ENCODE data around the gene GPR132.

Gene GPR132

GRCh38 chr14:105107781-105108515, 42.7 kb upstream of the GPR132 start:
- Histone ChIP-seq H3K27me3 (ENCODE audit: insufficient read depth, low read length, poor library complexity, severe bottlenecking) (peaks cover 7% of the 10 kb centered on the region), H3K4me1 (ENCODE audit: insufficient read depth, low read length, poor library complexity, severe bottlenecking) (no peaks in the 10 kb centered on the region), H3K4me3 (ENCODE audit: low read length, poor library complexity, severe bottlenecking) (no peak overlapping the region), H3K79me2 (ENCODE audit: insufficient read depth, low read length) (no peaks in the 10 kb centered on the region), H3K9ac (ENCODE audit: low read depth, low read length, poor library complexity, severe bottlenecking) (no peak overlapping the region), H3K4me2 (ENCODE audit: low read depth, low read length, poor library complexity, severe bottlenecking) (no peak overlapping the region), H4K20me1 (ENCODE audit: insufficient read depth, low read length, poor library complexity, severe bottlenecking) (no peaks in the 10 kb centered on the region), H2AFZ (ENCODE audit: low read length) (no peak overlapping the region), H3F3A (ENCODE audit: low read depth) (no peaks in the 10 kb centered on the region), H3K36me3 (ENCODE audit: insufficient read depth, low read length) (no peaks in the 10 kb centered on the region), H3K9me3 (ENCODE audit: insufficient read depth, low read depth, low read length) (no peaks in the 10 kb centered on the region), H3K9me2 (replicated peaks; ENCODE audit: low read depth, low read length) (no peaks in the 10 kb centered on the region)
- TF ChIP-seq EZH2phosphoT487 (IDR thresholded peaks at IDR 0.05; ENCODE audit: borderline replicate concordance) = no peak
- 0 out of 2 replicates have a peak, but pooled peaks have one; percentile 12 for TF ChIP-seq CTCF (conservative IDR thresholded peaks at IDR 0.05; ENCODE audit: low read length)

GRCh38 chr14:105107351-105107750, 42.1 kb upstream of the GPR132 start:
- Histone ChIP-seq H2AFZ (ENCODE audit: low read length) (no peak overlapping the region), H3F3A (ENCODE audit: low read depth) (no peaks in the 10 kb centered on the region), H3K9me3 (ENCODE audit: insufficient read depth, low read depth, low read length) (no peaks in the 10 kb centered on the region), H3K9ac (ENCODE audit: low read depth, low read length, poor library complexity, severe bottlenecking) (no peak overlapping the region), H3K36me3 (ENCODE audit: insufficient read depth, low read length) (no peaks in the 10 kb centered on the region), H3K9me2 (replicated peaks; ENCODE audit: low read depth, low read length) (no peaks in the 10 kb centered on the region), H3K79me2 (ENCODE audit: insufficient read depth, low read length) (no peaks in the 10 kb centered on the region), H3K27me3 (ENCODE audit: insufficient read depth, low read length, poor library complexity, severe bottlenecking) (peaks cover 9% of the 10 kb centered on the region), H3K4me3 (ENCODE audit: low read length, poor library complexity, severe bottlenecking) (no peak overlapping the region), H3K4me1 (ENCODE audit: insufficient read depth, low read length, poor library complexity, severe bottlenecking) (no peaks in the 10 kb centered on the region), H4K20me1 (ENCODE audit: insufficient read depth, low read length, poor library complexity, severe bottlenecking) (no peaks in the 10 kb centered on the region), H3K4me2 (ENCODE audit: low read depth, low read length, poor library complexity, severe bottlenecking) (no peak overlapping the region)
- TF ChIP-seq EZH2phosphoT487 (IDR thresholded peaks at IDR 0.05; ENCODE audit: borderline replicate concordance) (no peak), CTCF (conservative IDR thresholded peaks at IDR 0.05; ENCODE audit: low read length) (no peak)

- peaks cover 9% of the 10 kb centered on the region for H3K27me3 ChIP-seq (ENCODE audit: insufficient read depth, low read length, poor library complexity, severe bottlenecking)
- H3K4me3 ChIP-seq (ENCODE audit: low read length, poor library complexity, severe bottlenecking) = no peak overlapping the region
- H3K9me2 ChIP-seq (replicated peaks; ENCODE audit: low read depth, low read length) = no peaks in the 10 kb centered on the region
- no peaks in the 10 kb centered on the region for H3K36me3 ChIP-seq (ENCODE audit: insufficient read depth, low read length)
- TF ChIP-seq EZH2phosphoT487 (IDR thresholded peaks at IDR 0.05; ENCODE audit: borderline replicate concordance) (no peak), CTCF (conservative IDR thresholded peaks at IDR 0.05; ENCODE audit: low read length) (no peak)
- H3F3A ChIP-seq (ENCODE audit: low read depth) = no peaks in the 10 kb centered on the region
- H3K4me2 ChIP-seq (ENCODE audit: low read depth, low read length, poor library complexity, severe bottlenecking) = no peak overlapping the region
- no peak overlapping the region for H3K9ac ChIP-seq (ENCODE audit: low read depth, low read length, poor library complexity, severe bottlenecking)
- no peaks in the 10 kb centered on the region; the same call in 1 of the 2 replicates for H3K9me3 ChIP-seq (ENCODE audit: insufficient read depth, low read depth, low read length)
- H3K79me2 ChIP-seq (ENCODE audit: insufficient read depth, low read length) = no peaks in the 10 kb centered on the region
- H4K20me1 ChIP-seq (ENCODE audit: insufficient read depth, low read length, poor library complexity, severe bottlenecking) = no peaks in the 10 kb centered on the region
- H2AFZ ChIP-seq (ENCODE audit: low read length) = no peak overlapping the region
- H3K4me1 ChIP-seq (ENCODE audit: insufficient read depth, low read length, poor library complexity, severe bottlenecking) = no peaks in the 10 kb centered on the region
Measured at GRCh38 chr14:105105158-105105557, 39.9 kb upstream of the GPR132 start.
